Mesothelial cell of epicardium (in vitro differentiated cells): ENCODE data around the gene MBP. TPM values are rescaled to one million over a fixed set of nuclear protein-coding genes. Genes with fewer than 3 reads are reported as not detected.

Experiments
- DNase-seq, 2 experiments: peaks; one replicate each; pipeline ENCODE4 v3.0.0; 2021; ENCODE audit warnings: low spot score in 2 of 2; ENCODE audit not compliant: unreplicated experiment in 2 of 2
- H3K27ac Mint-ChIP-seq: 2 replicates; pipeline ENCODE4 v1.8.0; 2021; ENCODE audit warnings: mixed read lengths
- H3K27me3 Mint-ChIP-seq: 2 replicates; pipeline ENCODE4 v1.8.0; 2021; ENCODE audit warnings: low read depth, mixed read lengths
- H3K36me3 Mint-ChIP-seq: 2 replicates; pipeline ENCODE4 v1.8.0; 2021; ENCODE audit warnings: mixed read lengths
- H3K4me1 Mint-ChIP-seq: 2 replicates; pipeline ENCODE4 v1.8.0; 2021; ENCODE audit warnings: mixed read lengths
- H3K4me3 Mint-ChIP-seq: 2 replicates; pipeline ENCODE4 v1.8.0; 2021; ENCODE audit warnings: mild to moderate bottlenecking, moderate library complexity, mixed read lengths
- H3K9me3 Mint-ChIP-seq: 2 replicates; pipeline ENCODE4 v1.8.0; 2021; ENCODE audit warnings: mixed read lengths
- total RNA-seq: library from RNA; stranded (reverse); gene quantifications from 3 replicates; pipeline ENCODE4 v1.2.1, GENCODE V29; 2021
- TF ChIP-seq, protein P1 (sequence below): fragments of 200-600 bp; sonication (generic); IDR thresholded peaks from one replicate; pipeline ENCODE4 v1.5.0; 2021; ENCODE audit warnings: antibody characterized with exemption; ENCODE audit not compliant: unreplicated experiment

The MBP gene
- total RNA-seq, 1 donor from 2014 or later = 20.8 TPM

DNA sequence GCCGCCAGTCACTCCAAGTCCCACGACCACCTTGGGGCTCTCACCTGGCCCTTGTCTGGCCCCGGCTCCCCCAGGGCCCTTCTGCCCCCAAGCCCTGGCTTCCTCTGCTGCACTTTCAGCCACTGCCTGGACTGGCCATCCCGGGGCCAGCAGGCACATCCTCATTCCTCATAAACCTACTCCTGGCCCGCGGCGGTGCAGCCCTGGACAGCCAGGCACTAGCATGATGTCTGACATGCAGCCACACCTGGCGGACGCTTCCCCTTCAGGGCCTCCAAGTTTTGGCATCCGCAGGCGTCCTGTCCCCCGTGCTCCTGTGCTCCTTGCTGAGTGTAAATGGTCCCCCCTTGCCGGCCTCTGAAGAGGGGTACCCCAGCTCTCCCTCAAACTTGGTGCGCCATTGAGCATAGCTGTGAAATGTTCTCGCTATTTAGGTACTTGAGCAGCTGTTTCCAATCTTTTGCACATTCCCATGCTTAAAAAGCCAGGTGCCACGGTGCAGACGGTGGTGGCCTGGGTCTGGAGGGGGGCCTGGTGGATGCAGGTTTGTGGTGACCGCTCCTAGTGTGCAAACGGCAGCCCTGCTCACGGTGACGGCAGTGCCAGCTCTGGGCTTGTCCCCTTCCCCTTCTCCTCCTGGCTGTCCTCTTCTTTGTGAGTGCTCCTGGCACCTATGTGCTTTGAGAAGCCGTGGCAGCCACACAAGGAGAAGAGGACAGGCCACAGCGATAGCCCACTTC is 123.8 kb downstream of the MBP start:
- peaks cover 11% of the 10 kb centered on the region for H3K4me1 Mint-ChIP-seq
- DNase-seq = no peak
- TF ChIP-seq, protein P1, sequence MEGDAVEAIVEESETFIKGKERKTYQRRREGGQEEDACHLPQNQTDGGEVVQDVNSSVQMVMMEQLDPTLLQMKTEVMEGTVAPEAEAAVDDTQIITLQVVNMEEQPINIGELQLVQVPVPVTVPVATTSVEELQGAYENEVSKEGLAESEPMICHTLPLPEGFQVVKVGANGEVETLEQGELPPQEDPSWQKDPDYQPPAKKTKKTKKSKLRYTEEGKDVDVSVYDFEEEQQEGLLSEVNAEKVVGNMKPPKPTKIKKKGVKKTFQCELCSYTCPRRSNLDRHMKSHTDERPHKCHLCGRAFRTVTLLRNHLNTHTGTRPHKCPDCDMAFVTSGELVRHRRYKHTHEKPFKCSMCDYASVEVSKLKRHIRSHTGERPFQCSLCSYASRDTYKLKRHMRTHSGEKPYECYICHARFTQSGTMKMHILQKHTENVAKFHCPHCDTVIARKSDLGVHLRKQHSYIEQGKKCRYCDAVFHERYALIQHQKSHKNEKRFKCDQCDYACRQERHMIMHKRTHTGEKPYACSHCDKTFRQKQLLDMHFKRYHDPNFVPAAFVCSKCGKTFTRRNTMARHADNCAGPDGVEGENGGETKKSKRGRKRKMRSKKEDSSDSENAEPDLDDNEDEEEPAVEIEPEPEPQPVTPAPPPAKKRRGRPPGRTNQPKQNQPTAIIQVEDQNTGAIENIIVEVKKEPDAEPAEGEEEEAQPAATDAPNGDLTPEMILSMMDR = no peak
- no peaks in the 10 kb centered on the region for H3K36me3 Mint-ChIP-seq
- no peak overlapping the region for H3K4me3 Mint-ChIP-seq
- H3K27me3 Mint-ChIP-seq = peaks cover 14% of the 10 kb centered on the region
- no peak overlapping the region for H3K27ac Mint-ChIP-seq
- H3K9me3 Mint-ChIP-seq = no peaks in the 10 kb centered on the region

DNA sequence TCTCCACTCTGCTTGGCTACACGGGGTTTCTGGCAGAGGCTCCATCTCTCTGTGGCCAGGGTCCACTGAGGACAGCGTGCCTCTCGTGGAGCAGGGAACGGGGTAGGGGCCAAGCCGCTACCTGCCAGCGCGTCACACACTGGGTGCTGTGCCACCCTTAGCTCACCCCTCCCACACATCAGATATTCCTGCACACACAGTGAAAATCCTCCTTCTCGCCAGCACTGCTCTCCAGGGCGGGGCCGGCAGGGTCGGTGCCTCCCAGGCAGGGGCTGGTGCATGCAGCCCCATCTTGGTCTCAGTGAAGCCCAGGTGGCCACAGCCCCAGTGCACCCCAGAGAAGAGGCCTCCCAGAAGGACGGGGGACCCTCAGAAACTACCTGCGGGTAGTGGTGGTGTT is 124.6 kb downstream of the MBP start:
- TF ChIP-seq, protein P1 = no peak
- Mint-ChIP-seq H3K9me3 (no peaks in the 10 kb centered on the region), H3K4me1 (peaks cover 11% of the 10 kb centered on the region)

DNA sequence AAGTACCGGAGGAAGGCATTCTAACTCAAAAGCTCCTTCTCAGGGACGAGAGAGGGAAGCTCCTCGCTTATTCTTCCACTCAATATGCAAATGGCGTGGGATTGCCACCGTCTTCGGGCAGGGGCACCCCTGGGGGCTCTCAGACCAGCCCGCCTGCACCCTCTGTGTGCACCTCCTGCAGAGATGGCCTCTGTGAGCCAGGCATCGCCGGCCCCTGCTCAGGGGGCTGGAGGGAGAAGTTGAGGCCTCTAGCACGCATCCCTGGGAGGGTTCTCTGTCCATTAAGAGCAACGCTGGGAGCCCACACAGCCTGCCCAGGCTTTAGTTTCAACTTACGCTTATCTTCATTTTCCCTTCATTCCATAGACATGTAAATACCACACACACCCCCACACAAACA is 125.3 kb downstream of the MBP start:
- Mint-ChIP-seq H3K36me3 (no peaks in the 10 kb centered on the region), H3K4me1 (peaks cover 11% of the 10 kb centered on the region), H3K9me3 (no peaks in the 10 kb centered on the region), H3K4me3 (no peak overlapping the region), H3K27ac (no peak overlapping the region), H3K27me3 (peaks cover 14% of the 10 kb centered on the region)
- DNase-seq = no peak
- TF ChIP-seq, protein P1 = no peak

More for the DNA sequence above, 124.6 kb downstream of the MBP start:
- peaks cover 14% of the 10 kb centered on the region for H3K27me3 Mint-ChIP-seq
- H3K4me3 Mint-ChIP-seq = no peak overlapping the region
- no peak for DNase-seq
- H3K27ac Mint-ChIP-seq = no peak overlapping the region
- H3K36me3 Mint-ChIP-seq = no peaks in the 10 kb centered on the region

DNA sequence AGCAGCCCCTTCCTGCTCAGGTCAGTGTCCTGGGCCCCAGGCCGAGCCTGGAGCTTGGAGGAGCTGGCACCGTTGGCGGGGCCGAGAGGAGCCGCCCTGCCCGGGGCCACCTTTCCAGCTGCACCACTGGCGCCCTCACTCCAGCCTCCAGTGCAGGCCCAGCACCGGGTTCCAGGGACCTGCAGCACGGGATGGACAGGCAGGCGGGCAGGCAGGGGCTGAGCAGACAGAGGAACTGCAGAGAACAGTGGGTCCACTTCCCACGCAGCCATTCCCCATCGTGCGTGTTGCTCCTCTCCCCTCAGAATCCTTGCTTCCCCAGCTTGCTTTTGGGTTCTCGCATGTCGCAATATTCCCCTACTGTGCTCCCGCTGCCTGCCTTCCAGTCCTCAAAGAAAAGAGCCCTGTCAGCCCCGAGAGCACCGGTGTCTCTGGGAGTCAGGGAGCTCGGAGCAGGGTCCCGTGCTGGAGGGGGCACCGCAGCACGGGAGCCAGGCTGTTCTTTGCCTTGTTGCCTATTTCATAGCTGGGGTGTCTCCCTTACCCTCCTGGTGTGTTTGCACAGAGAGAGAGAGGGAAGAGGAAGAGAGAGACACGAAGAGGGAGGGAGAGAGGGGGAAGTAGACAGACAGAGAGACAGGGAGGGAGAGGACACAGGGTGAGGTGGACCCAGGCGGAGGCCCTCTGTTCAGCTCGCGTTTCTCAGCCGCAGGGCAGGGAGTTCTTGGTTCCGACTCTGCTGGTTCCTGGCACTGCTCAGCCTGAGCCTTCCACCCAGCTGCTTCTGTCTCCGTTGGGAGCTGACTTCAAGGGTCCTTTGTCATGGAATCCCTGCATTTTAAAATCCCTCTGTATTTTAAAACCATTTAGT is 126.0 kb downstream of the MBP start:
- Mint-ChIP-seq H3K27me3 (peaks cover 14% of the 10 kb centered on the region), H3K4me1 (peaks cover 11% of the 10 kb centered on the region), H3K4me3 (no peak overlapping the region), H3K36me3 (no peaks in the 10 kb centered on the region), H3K9me3 (no peaks in the 10 kb centered on the region), H3K27ac (no peak overlapping the region)
- TF ChIP-seq, protein P1 = no peak
- DNase-seq = no peak

DNA sequence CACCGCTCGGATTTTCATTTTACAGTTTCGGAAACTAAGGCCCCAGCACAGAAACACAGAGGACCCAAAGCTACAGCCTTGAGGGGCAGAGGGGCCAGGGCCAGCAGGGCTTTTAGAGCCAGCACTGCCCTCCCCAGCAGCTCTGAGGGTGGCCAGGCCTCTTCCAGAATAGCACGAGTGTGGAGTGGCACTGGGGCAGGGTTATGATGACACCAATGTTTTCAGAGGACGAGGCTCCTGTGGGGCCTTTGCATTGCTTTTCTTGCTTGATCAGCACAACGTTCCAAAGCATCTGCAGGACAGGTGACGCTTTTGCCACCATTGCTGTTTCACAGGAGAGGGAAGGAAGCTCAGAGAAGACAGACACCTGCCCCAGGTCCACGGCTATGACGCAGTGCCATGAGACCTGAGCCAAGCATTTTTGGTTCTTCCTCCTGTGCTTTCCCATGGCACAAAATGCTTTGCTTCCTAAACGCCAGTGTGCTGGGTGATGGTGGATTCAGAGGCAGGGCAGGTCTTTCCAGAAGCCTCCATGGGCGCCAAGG is 126.9 kb downstream of the MBP start:
- no peak overlapping the region for H3K4me3 Mint-ChIP-seq
- H3K27ac Mint-ChIP-seq = no peak overlapping the region
- no peak for DNase-seq
- H3K27me3 Mint-ChIP-seq = peaks cover 14% of the 10 kb centered on the region
- H3K4me1 Mint-ChIP-seq = peaks cover 10% of the 10 kb centered on the region
- H3K36me3 Mint-ChIP-seq = no peaks in the 10 kb centered on the region
- H3K9me3 Mint-ChIP-seq = no peaks in the 10 kb centered on the region
- TF ChIP-seq, protein P1 = no peak
